Stimulated activated CD4-positive, alpha-beta T cell treated with anti-CD3 and anti-CD28 coated beads, TNF-alpha, amount 100 ng/mL, for 24 hours (primary cell): ENCODE results near the gene HDAC4.

Experiments used
- DNase-seq, 3 experiments: peaks; one replicate each; pipeline ENCODE4 v3.0.0-alpha.2; 2020; ENCODE audit warnings: low read depth in 3 of 3

HDAC4 gene

GRCh38 chr2:239033801-239034560, 366.8 kb downstream of the HDAC4 start:
- DNase-seq = no peak

GRCh38 chr2:239029958-239030357, 370.9 kb downstream of the HDAC4 start:
- DNase-seq = no peak

- DNase-seq = no peak
Measured at GRCh38 chr2:239028253-239028619, 372.6 kb downstream of the HDAC4 start.

- DNase-seq = no peak
Measured at GRCh38 chr2:239027391-239028252, 373.2 kb downstream of the HDAC4 start.

GRCh38 chr2:239026711-239027361, 374.0 kb downstream of the HDAC4 start:
- DNase-seq = no peak

- no peak for DNase-seq
Measured at GRCh38 chr2:239025951-239026461, 374.8 kb downstream of the HDAC4 start.

GRCh38 chr2:239025096-239025801, 375.6 kb downstream of the HDAC4 start:
- DNase-seq = no peak

GRCh38 chr2:239024226-239024625, 376.6 kb downstream of the HDAC4 start:
- no peak for DNase-seq

- no peak for DNase-seq
Measured at GRCh38 chr2:239022437-239023260, 378.2 kb downstream of the HDAC4 start.

GRCh38 chr2:239021651-239022436, 379.0 kb downstream of the HDAC4 start:
- DNase-seq = no peak

- DNase-seq = no peak
Measured at GRCh38 chr2:239021224-239021623, 379.6 kb downstream of the HDAC4 start.

- DNase-seq = no peak
Measured at GRCh38 chr2:239020541-239021041, 380.2 kb downstream of the HDAC4 start.

GRCh38 chr2:239019183-239019581, 381.6 kb downstream of the HDAC4 start:
- DNase-seq = no peak

- DNase-seq = no peak
Measured at GRCh38 chr2:239018271-239019182, 382.3 kb downstream of the HDAC4 start.

GRCh38 chr2:239017491-239018098, 383.2 kb downstream of the HDAC4 start:
- no peak for DNase-seq

- DNase-seq = no peak
Measured at GRCh38 chr2:239015901-239016675, 384.7 kb downstream of the HDAC4 start.

GRCh38 chr2:239015218-239015900, 385.5 kb downstream of the HDAC4 start:
- DNase-seq = no peak
